ENCODE results near the gene DNAH11. TPM values are rescaled to one million over a fixed set of nuclear protein-coding genes. Genes with fewer than 3 reads are reported as not detected.

The DNAH11 gene
- total RNA-seq, 1 experiment from 2014 or later = 0.91 TPM

DNA sequence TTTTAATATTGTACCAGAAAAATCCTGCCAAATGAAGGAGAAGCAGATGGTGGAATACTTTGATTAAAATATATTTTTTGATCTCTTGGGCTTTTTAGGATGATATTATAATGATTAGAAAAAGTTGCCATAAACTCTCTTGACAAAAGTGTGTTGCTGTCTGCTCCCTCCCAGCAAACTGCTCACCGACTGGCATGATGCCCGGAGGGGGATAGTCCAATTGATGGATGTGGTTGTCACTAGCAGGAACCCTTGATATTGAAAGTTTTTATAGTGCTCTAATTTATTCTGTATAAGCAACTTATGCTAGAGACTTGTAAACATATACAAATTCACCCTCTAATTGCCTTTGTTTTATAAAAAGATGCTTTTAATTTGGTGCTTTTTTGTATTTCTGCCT, 114.0 kb downstream of the DNAH11 start:
- ChIA-PET POLR2A (no interaction called here), CTCF (interaction anchor here (0.6 kb wide), 1 partner anchor 326 kb away, joined by 4 read pairs; no protein-coding TSS in a partner anchor)
- intact Hi-C loops (cut with micrococcal nuclease) = no loop called here
- Mint-ChIP-seq H3K9me3 (ENCODE audit: unreplicated experiment) (peaks cover 7% of the 10 kb centered on the region), H3K4me3 (ENCODE audit: unreplicated experiment) (no peak overlapping the region), H3K36me3 (ENCODE audit: insufficient read depth, unreplicated experiment) (no peaks in the 10 kb centered on the region), H3K4me1 (ENCODE audit: insufficient read depth, unreplicated experiment) (no peaks in the 10 kb centered on the region), H3K27me3 (ENCODE audit: insufficient read depth, unreplicated experiment) (no peaks in the 10 kb centered on the region), H3K27ac (ENCODE audit: low read depth, unreplicated experiment) (no peak overlapping the region)
- TF ChIP-seq, protein P1, sequence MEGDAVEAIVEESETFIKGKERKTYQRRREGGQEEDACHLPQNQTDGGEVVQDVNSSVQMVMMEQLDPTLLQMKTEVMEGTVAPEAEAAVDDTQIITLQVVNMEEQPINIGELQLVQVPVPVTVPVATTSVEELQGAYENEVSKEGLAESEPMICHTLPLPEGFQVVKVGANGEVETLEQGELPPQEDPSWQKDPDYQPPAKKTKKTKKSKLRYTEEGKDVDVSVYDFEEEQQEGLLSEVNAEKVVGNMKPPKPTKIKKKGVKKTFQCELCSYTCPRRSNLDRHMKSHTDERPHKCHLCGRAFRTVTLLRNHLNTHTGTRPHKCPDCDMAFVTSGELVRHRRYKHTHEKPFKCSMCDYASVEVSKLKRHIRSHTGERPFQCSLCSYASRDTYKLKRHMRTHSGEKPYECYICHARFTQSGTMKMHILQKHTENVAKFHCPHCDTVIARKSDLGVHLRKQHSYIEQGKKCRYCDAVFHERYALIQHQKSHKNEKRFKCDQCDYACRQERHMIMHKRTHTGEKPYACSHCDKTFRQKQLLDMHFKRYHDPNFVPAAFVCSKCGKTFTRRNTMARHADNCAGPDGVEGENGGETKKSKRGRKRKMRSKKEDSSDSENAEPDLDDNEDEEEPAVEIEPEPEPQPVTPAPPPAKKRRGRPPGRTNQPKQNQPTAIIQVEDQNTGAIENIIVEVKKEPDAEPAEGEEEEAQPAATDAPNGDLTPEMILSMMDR (IDR thresholded peaks at IDR 0.05; ENCODE audit: unreplicated experiment) = no peak
- no TSS peak for BruUV-seq (replicated peaks)
- DNase-seq (ENCODE audit: unreplicated experiment) = no peak

DNA sequence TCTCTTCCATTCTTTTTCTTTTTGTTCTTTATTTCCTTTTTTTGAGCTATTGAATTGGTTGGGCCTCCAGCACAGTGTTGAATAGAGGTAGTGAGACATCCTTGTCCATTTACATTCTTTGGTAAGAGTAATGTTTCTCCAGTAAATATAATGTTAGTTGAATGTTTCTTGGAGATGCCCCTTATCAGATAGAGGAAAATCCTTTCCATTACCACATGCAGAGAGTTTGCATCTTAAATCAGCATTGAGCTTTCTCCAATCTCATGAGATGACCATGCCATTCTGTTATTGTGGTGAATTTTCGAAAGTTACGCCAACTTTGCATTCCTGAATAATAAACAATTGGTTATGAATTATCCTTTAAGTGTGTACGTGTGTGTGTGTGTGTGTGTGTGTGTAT, 127.7 kb downstream of the DNAH11 start:
- BruUV-seq (replicated peaks) = no TSS peak
- no peaks in the 10 kb centered on the region for H3K36me3 Mint-ChIP-seq (ENCODE audit: insufficient read depth, unreplicated experiment)

DNA sequence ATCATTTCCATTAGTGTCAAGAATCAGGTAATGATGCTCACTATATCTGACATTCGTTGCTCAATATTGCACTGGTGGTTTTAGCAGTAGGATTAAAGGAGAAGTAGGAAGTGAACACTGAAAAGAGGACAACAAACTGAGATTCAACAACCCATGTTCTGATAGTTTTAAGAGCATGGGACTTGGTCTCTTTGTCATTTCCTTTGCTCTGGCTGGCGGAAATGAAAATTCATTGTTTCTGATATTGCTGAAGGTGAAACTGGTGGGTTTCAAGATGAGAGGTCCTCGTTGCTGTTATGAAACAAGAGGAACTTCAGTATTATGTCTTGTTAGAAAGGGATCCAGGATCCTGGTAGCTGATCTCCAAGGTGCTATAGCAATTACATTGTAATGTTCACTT, 129.0 kb downstream of the DNAH11 start:
- Mint-ChIP-seq H3K4me1 (ENCODE audit: insufficient read depth, unreplicated experiment) (no peaks in the 10 kb centered on the region), H3K36me3 (ENCODE audit: insufficient read depth, unreplicated experiment) (no peaks in the 10 kb centered on the region), H3K9me3 (ENCODE audit: unreplicated experiment) (no peaks in the 10 kb centered on the region), H3K27ac (ENCODE audit: low read depth, unreplicated experiment) (no peak overlapping the region), H3K27me3 (ENCODE audit: insufficient read depth, unreplicated experiment) (no peaks in the 10 kb centered on the region), H3K4me3 (ENCODE audit: unreplicated experiment) (no peak overlapping the region)
- POLR2A ChIA-PET = no interaction called here
- no peak for DNase-seq (ENCODE audit: unreplicated experiment)
- BruUV-seq (replicated peaks) = no TSS peak
- TF ChIP-seq, protein P1 (IDR thresholded peaks at IDR 0.05; ENCODE audit: unreplicated experiment) = no peak
- CTCF ChIA-PET = interaction anchor here (0.5 to 0.7 kb wide), 3 partner anchors 100 to 1302 kb away, joined by 3 to 5 read pairs (median 4); no protein-coding TSS in a partner anchor
- intact Hi-C loops (cut with micrococcal nuclease) = no loop called here

More for the DNA sequence above, 127.7 kb downstream of the DNAH11 start:
- Mint-ChIP-seq H3K27ac (ENCODE audit: low read depth, unreplicated experiment) (no peak overlapping the region), H3K27me3 (ENCODE audit: insufficient read depth, unreplicated experiment) (no peaks in the 10 kb centered on the region), H3K4me1 (ENCODE audit: insufficient read depth, unreplicated experiment) (no peaks in the 10 kb centered on the region), H3K4me3 (ENCODE audit: unreplicated experiment) (no peak overlapping the region), H3K9me3 (ENCODE audit: unreplicated experiment) (no peaks in the 10 kb centered on the region)
- intact Hi-C loops (cut with micrococcal nuclease) = no loop called here
- DNase-seq (ENCODE audit: unreplicated experiment) = no peak
- TF ChIP-seq, protein P1 (IDR thresholded peaks at IDR 0.05; ENCODE audit: unreplicated experiment) = no peak
- POLR2A ChIA-PET = interaction anchor here (0.7 kb wide), 1 partner anchor 14 kb away, joined by 3 read pairs; no protein-coding TSS in a partner anchor
- CTCF ChIA-PET = no interaction called here

DNA sequence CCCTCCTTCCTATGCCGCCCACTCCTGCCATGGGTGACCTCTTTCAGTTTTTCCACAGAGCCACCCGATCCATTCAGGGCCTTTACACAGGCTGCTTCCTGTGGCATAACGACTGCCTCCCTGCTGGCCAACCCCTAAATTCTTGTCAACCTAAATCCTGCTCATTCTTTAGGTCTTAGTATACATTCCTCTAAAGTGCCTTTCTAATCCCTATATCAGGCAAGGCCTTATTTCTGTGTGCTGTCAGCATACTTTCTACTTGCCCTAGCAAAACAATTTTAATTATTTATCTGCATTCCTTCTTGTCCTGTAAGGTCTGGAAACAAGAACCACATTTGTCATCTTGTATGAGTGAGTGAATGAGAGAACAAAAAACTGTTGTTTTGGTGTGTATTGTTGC, 132.4 kb downstream of the DNAH11 start:
- TF ChIP-seq, protein P1 (IDR thresholded peaks at IDR 0.05; ENCODE audit: unreplicated experiment) = no peak
- H3K36me3 Mint-ChIP-seq (ENCODE audit: insufficient read depth, unreplicated experiment) = no peaks in the 10 kb centered on the region
- H3K9me3 Mint-ChIP-seq (ENCODE audit: unreplicated experiment) = no peaks in the 10 kb centered on the region
- H3K27ac Mint-ChIP-seq (ENCODE audit: low read depth, unreplicated experiment) = no peak overlapping the region
- CTCF ChIA-PET = no interaction called here
- H3K4me1 Mint-ChIP-seq (ENCODE audit: insufficient read depth, unreplicated experiment) = no peaks in the 10 kb centered on the region
- POLR2A ChIA-PET = no interaction called here
- BruUV-seq (replicated peaks) = no TSS peak
- intact Hi-C loops (cut with micrococcal nuclease) = no loop called here
- H3K27me3 Mint-ChIP-seq (ENCODE audit: insufficient read depth, unreplicated experiment) = no peaks in the 10 kb centered on the region
- no peak overlapping the region for H3K4me3 Mint-ChIP-seq (ENCODE audit: unreplicated experiment)
- DNase-seq (ENCODE audit: unreplicated experiment) = no peak

Data from MCF 10A (cell line).